Adrenal gland (tissue), 5 donors: ENCODE data around the gene MED23.

Experiments
- POLR2A ChIP-seq, 2 donors: fragments of 450-650 bp; IDR thresholded peaks; one replicate each; pipeline ENCODE4 v1.6.1; 2017; ENCODE audit warnings: antibody characterized with exemption in 2 of 2, mild to moderate bottlenecking in 2 of 2, moderate library complexity in 1 of 2
- TF ChIP-seq, protein P1 (sequence below), 6 experiments: fragments of 450-650 bp in 4 of 6; fragments of 200-600 bp in 2 of 6; sonication (generic) in 1 of 6; IDR thresholded peaks; 1 replicate in 5 of 6; 2 replicates in 1 of 6; pipeline versions ENCODE4 v1.5.1 to v1.8.0; 2016 to 2021; ENCODE audit warnings: antibody characterized with exemption in 6 of 6, mild to moderate bottlenecking in 2 of 6, moderate library complexity in 1 of 6
- donor health status: DM: no; HTN: no; CAD: no.

DNA sequence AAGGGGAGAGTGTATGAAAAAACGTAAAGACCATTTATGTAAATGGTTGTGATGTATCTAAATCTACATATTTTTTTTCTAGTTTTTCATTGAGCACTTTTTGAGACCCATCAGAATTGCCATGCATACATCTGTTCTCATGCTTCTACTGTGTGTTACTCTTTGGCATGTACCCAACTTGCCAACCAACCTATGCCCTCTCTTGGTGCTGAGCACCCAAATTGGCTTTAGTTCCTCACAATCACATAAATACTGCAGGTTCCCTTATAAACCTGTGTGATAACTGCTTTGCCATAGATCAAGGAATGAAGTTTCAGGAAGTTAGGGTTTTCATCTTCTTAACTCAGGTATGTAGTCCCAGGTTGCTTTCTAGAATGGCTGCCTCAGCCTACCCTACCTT, 16.9 kb upstream of the MED23 start:
- no peak for TF ChIP-seq POLR2A (IDR thresholded peaks at IDR 0.05)
- TF ChIP-seq, protein P1, sequence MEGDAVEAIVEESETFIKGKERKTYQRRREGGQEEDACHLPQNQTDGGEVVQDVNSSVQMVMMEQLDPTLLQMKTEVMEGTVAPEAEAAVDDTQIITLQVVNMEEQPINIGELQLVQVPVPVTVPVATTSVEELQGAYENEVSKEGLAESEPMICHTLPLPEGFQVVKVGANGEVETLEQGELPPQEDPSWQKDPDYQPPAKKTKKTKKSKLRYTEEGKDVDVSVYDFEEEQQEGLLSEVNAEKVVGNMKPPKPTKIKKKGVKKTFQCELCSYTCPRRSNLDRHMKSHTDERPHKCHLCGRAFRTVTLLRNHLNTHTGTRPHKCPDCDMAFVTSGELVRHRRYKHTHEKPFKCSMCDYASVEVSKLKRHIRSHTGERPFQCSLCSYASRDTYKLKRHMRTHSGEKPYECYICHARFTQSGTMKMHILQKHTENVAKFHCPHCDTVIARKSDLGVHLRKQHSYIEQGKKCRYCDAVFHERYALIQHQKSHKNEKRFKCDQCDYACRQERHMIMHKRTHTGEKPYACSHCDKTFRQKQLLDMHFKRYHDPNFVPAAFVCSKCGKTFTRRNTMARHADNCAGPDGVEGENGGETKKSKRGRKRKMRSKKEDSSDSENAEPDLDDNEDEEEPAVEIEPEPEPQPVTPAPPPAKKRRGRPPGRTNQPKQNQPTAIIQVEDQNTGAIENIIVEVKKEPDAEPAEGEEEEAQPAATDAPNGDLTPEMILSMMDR (IDR thresholded peaks at IDR 0.05) = no peak
